ENCODE data around the gene EMC9. TPM values are rescaled to one million over a fixed set of nuclear protein-coding genes. Genes with fewer than 3 reads are reported as not detected.

Gene EMC9
- 11.9 and 13.9 TPM in 2 replicates for total RNA-seq

GRCh38 chr14:24141097-24141880, at the start of gene EMC9:
TSS of gene EMC9 (minus strand) at chr14:24141591. CDS start at chr14:24141304, 287 bp downstream.

GRCh38 chr14:24188251-24189058, 47.1 kb upstream of the EMC9 start, which contains the start of gene IPO4:
TSS of gene IPO4 (minus strand) at chr14:24188816. CDS start at chr14:24188787, 29 bp downstream.

GRCh38 chr14:24171422-24172260, 30.2 kb upstream of the EMC9 start, which contains the start of gene REC8:
TSS of gene REC8 (plus strand) at chr14:24172080. CDS start at chr14:24172553, 473 bp downstream.

GRCh38 chr14:24160850-24161804, 19.7 kb upstream of the EMC9 start, which contains the start of gene IRF9:
TSS of gene IRF9 (plus strand) at chr14:24161265. CDS start at chr14:24162145, 880 bp downstream.

GRCh38 chr14:24146978-24147760, 5.8 kb upstream of the EMC9 start, which contains the start of gene RNF31:
TSS of gene RNF31 (plus strand) at chr14:24147498. CDS start at chr14:24147699, 201 bp downstream.

GRCh38 chr14:24146453-24146977, 5.1 kb upstream of the EMC9 start, which contains the start of gene PSME2:
TSS of gene PSME2 (minus strand) at chr14:24146610. CDS start at chr14:24146581, 29 bp downstream.

GRCh38 chr14:24135834-24136683, 5.3 kb downstream of the EMC9 start, which contains the start of gene PSME1:
TSS of gene PSME1 (plus strand) at chr14:24136194. CDS start at chr14:24136263, 69 bp downstream.

GRCh38 chr14:24130380-24130716, 11.0 kb downstream of the EMC9 start, which contains the start of gene FITM1:
TSS of gene FITM1 (plus strand) at chr14:24130659. CDS start at chr14:24131564, 905 bp downstream.

GRCh38 chr14:24114532-24115421, 26.6 kb downstream of the EMC9 start, which contains the start of the genes DCAF11 and NRL:
TSS of gene DCAF11 (plus strand) at chr14:24114777. CDS start at chr14:24115595, 818 bp downstream.
TSS of gene NRL (minus strand) at chr14:24114949. CDS start at chr14:24082848, 32,101 bp downstream.

GRCh38 chr14:24093901-24094840, 47.2 kb downstream of the EMC9 start, which contains the start of gene PCK2:
TSS of gene PCK2 (plus strand) at chr14:24094311. CDS start at chr14:24094406, 95 bp downstream.

Other genes starting within 250 kb of the EMC9 start
- 61.6 and 72.0 TPM in 2 replicates for gene DHRS4, start 187.8 kb downstream of the EMC9 start, total RNA-seq
- 21.6 and 26.6 TPM in 2 replicates for gene DHRS4L2, start 152.7 kb downstream of the EMC9 start, total RNA-seq
- under 0.01 and 0.17 TPM in 2 replicates for gene CARMIL3, start 89.6 kb downstream of the EMC9 start, total RNA-seq
- gene CPNE6, start 70.0 kb downstream of the EMC9 start, total RNA-seq, result not detected in 2 replicates
- 14.5 and 17.0 TPM in 2 replicates for gene PCK2, start 47.3 kb downstream of the EMC9 start, total RNA-seq
- gene DCAF11, start 26.8 kb downstream of the EMC9 start, total RNA-seq, result 58.0 and 74.9 TPM in 2 replicates
- gene NRL, start 26.6 kb downstream of the EMC9 start, total RNA-seq, result 0.95 and 1.0 TPM in 2 replicates
- 0.16 TPM in 1 of 2 replicates, not detected in the other for gene FITM1, start 10.9 kb downstream of the EMC9 start, total RNA-seq
- 93.1 and 102 TPM in 2 replicates for gene PSME1, start 5.4 kb downstream of the EMC9 start, total RNA-seq
- gene PSME2, start 5.0 kb upstream of the EMC9 start, total RNA-seq, result 60.0 and 106 TPM in 2 replicates
- gene RNF31, start 5.9 kb upstream of the EMC9 start, total RNA-seq, result 22.2 and 25.8 TPM in 2 replicates
- 101 and 116 TPM in 2 replicates for gene IRF9, start 19.7 kb upstream of the EMC9 start, total RNA-seq
- 0.77 and 1.4 TPM in 2 replicates for gene REC8, start 30.5 kb upstream of the EMC9 start, total RNA-seq
- 24.0 and 24.3 TPM in 2 replicates for gene IPO4, start 47.2 kb upstream of the EMC9 start, total RNA-seq
- 50.9 and 54.5 TPM in 2 replicates for gene TM9SF1, start 53.9 kb upstream of the EMC9 start, total RNA-seq
- gene TSSK4, start 64.1 kb upstream of the EMC9 start, total RNA-seq, result 0.16 TPM in 1 of 2 replicates, not detected in the other
- 18.6 and 23.8 TPM in 2 replicates for gene CHMP4A, start 71.9 kb upstream of the EMC9 start, total RNA-seq
- gene MDP1, start 74.5 kb upstream of the EMC9 start, total RNA-seq, result 15.3 and 17.8 TPM in 2 replicates
- gene NEDD8, start 90.8 kb upstream of the EMC9 start, total RNA-seq, result 277 and 335 TPM in 2 replicates
- gene GMPR2, start 91.3 kb upstream of the EMC9 start, total RNA-seq, result 118 and 120 TPM in 2 replicates
- 36.6 and 48.1 TPM in 2 replicates for gene TINF2, start 101.0 kb upstream of the EMC9 start, total RNA-seq
- gene TGM1, start 121.6 kb upstream of the EMC9 start, total RNA-seq, result 0.16 and 0.86 TPM in 2 replicates
- gene RABGGTA, start 130.0 kb upstream of the EMC9 start, total RNA-seq, result 16.9 and 18.7 TPM in 2 replicates
- gene DHRS1, start 158.2 kb upstream of the EMC9 start, total RNA-seq, result 11.2 and 14.7 TPM in 2 replicates
- gene NOP9, start 158.3 kb upstream of the EMC9 start, total RNA-seq, result 13.4 and 13.9 TPM in 2 replicates
- gene CIDEB, start 166.4 kb upstream of the EMC9 start, total RNA-seq, result 1.3 and 1.4 TPM in 2 replicates
- 1.9 and 2.7 TPM in 2 replicates for gene LTB4R2, start 168.5 kb upstream of the EMC9 start, total RNA-seq
- 0.94 and 1.1 TPM in 2 replicates for gene LTB4R, start 169.9 kb upstream of the EMC9 start, total RNA-seq
- 1.4 and 9.3 TPM in 2 replicates for gene ADCY4, start 193.5 kb upstream of the EMC9 start, total RNA-seq
- gene RIPK3, start 198.4 kb upstream of the EMC9 start, total RNA-seq, result 2.5 and 6.2 TPM in 2 replicates
- gene NFATC4, start 226.6 kb upstream of the EMC9 start, total RNA-seq, result 74.6 and 97.9 TPM in 2 replicates

All from bronchial smooth muscle cell (primary cell).